WTC11 (cell line): Measurements from ENCODE around the gene ARMC9. TPM values are rescaled to one million over a fixed set of nuclear protein-coding genes. Genes with fewer than 3 reads are reported as not detected.

Experiments
- ATAC-seq: fragments of 200-7000 bp; cut with Tn5 transposase; 2 replicates; pipeline ENCODE4 v1.10.0; 2021; ENCODE audit warnings: mild to moderate bottlenecking, moderate library complexity
- CTCF ChIA-PET: fragments of 300-600 bp; sonication (Branson Sonifier 250); formaldehyde crosslinking; loops from one replicate; lab custom pipeline; 2021; ENCODE audit warnings: antibody characterized with exemption; lab: Charles Lee
- POLR2A ChIA-PET: fragments of 350-600 bp; sonication (Branson Sonifier 250); formaldehyde crosslinking; loops from one replicate; lab custom pipeline; 2021; ENCODE audit warnings: antibody characterized with exemption; lab: Charles Lee
- DNase-seq: peaks from one replicate; pipeline ENCODE4 v3.0.0; 2021; ENCODE audit warnings: low spot score
- H3K27ac Mint-ChIP-seq: 2 replicates; pipeline ENCODE4 v1.8.0; 2021; ENCODE audit warnings: mixed read lengths
- H3K27me3 Mint-ChIP-seq: 2 replicates; pipeline ENCODE4 v1.8.0; 2021; ENCODE audit warnings: low read depth, mild to moderate bottlenecking, moderate library complexity, mixed read lengths
- H3K36me3 Mint-ChIP-seq: 2 replicates; pipeline ENCODE4 v1.8.0; 2021; ENCODE audit warnings: mixed read lengths
- H3K4me1 Mint-ChIP-seq: 2 replicates; pipeline ENCODE4 v1.8.0; 2022; ENCODE audit warnings: mixed read lengths
- H3K4me3 Mint-ChIP-seq: 2 replicates; pipeline ENCODE4 v1.8.0; 2021; ENCODE audit warnings: mild to moderate bottlenecking, moderate library complexity, mixed read lengths
- H3K9me3 Mint-ChIP-seq: 2 replicates; pipeline ENCODE4 v1.8.0; 2021; ENCODE audit warnings: mixed read lengths
- ATF2 ChIP-seq: sonication (generic); formaldehyde crosslinking; IDR thresholded peaks from 2 replicates; pipeline ENCODE4 v1.8.1; 2022; ENCODE audit warnings: low read depth, missing genetic modification reagents, borderline replicate concordance
- ESRRA ChIP-seq: sonication (generic); formaldehyde crosslinking; IDR thresholded peaks from 2 replicates; pipeline ENCODE4 v1.8.1; 2022; ENCODE audit warnings: mild to moderate bottlenecking, missing genetic modification reagents, borderline replicate concordance
- FOXJ3 ChIP-seq: sonication (generic); formaldehyde crosslinking; IDR thresholded peaks from 2 replicates; pipeline ENCODE4 v1.9.0; 2021; ENCODE audit warnings: missing genetic modification reagents, mild to moderate bottlenecking, borderline replicate concordance
- FOXP1 ChIP-seq: sonication (generic); formaldehyde crosslinking; IDR thresholded peaks from 2 replicates; pipeline ENCODE4 v1.8.0; 2022; ENCODE audit warnings: missing genetic modification reagents, mild to moderate bottlenecking, moderate library complexity, borderline replicate concordance
- HMGXB4 ChIP-seq: sonication (generic); formaldehyde crosslinking; IDR thresholded peaks from 2 replicates; pipeline ENCODE4 v1.8.1; 2023; ENCODE audit warnings: mild to moderate bottlenecking, moderate library complexity, missing genetic modification reagents
- IRF1 ChIP-seq: sonication (generic); formaldehyde crosslinking; IDR thresholded peaks from 2 replicates; pipeline ENCODE4 v1.8.0; 2023; ENCODE audit warnings: missing genetic modification reagents
- IRF2 ChIP-seq: sonication (generic); formaldehyde crosslinking; IDR thresholded peaks from 2 replicates; pipeline ENCODE4 v1.8.0; 2022; ENCODE audit warnings: low read depth, missing genetic modification reagents, borderline replicate concordance
- NFE2L1 ChIP-seq: sonication (generic); formaldehyde crosslinking; IDR thresholded peaks from 2 replicates; pipeline ENCODE4 v1.8.1; 2023; ENCODE audit warnings: missing genetic modification reagents
- NR2C2 ChIP-seq: sonication (generic); formaldehyde crosslinking; IDR thresholded peaks from 2 replicates; pipeline ENCODE4 v1.8.0; 2022; ENCODE audit warnings: mild to moderate bottlenecking, missing genetic modification reagents
- OVOL2 ChIP-seq: fragments of 250-450 bp; sonication (Bioruptor Pico); IDR thresholded peaks from 2 replicates; pipeline ENCODE4 v1.9.0; 2021; ENCODE audit warnings: mild to moderate bottlenecking, borderline replicate concordance
- TEAD4 ChIP-seq: sonication (generic); formaldehyde crosslinking; IDR thresholded peaks from 2 replicates; pipeline ENCODE4 v1.8.0; 2022; ENCODE audit warnings: mild to moderate bottlenecking, missing genetic modification reagents
- USF2 ChIP-seq: sonication (generic); formaldehyde crosslinking; IDR thresholded peaks from 2 replicates; pipeline ENCODE4 v1.8.1; 2023; ENCODE audit warnings: mild to moderate bottlenecking, missing genetic modification reagents, moderate library complexity
- ZMAT4 ChIP-seq: fragments of 250-450 bp; sonication (Bioruptor Pico); IDR thresholded peaks from 2 replicates; pipeline ENCODE4 v1.9.0; 2021; ENCODE audit warnings: mild to moderate bottlenecking
- ZNF232 ChIP-seq: sonication (generic); formaldehyde crosslinking; IDR thresholded peaks from 2 replicates; pipeline ENCODE4 v1.8.0; 2022; ENCODE audit warnings: mild to moderate bottlenecking, missing genetic modification reagents
- ZNF263 ChIP-seq: sonication (generic); formaldehyde crosslinking; IDR thresholded peaks from 2 replicates; pipeline ENCODE4 v1.8.1; 2022; ENCODE audit warnings: low read depth, mild to moderate bottlenecking, moderate library complexity, missing genetic modification reagents
- ZNF281 ChIP-seq: sonication (generic); formaldehyde crosslinking; IDR thresholded peaks from 2 replicates; pipeline ENCODE4 v1.8.0; 2023; ENCODE audit warnings: mild to moderate bottlenecking, missing genetic modification reagents
- ZNF396 ChIP-seq: fragments of 250-450 bp; sonication (Bioruptor Pico); IDR thresholded peaks from 2 replicates; pipeline ENCODE4 v1.8.0; 2021; ENCODE audit warnings: mild to moderate bottlenecking, moderate library complexity, borderline replicate concordance
- total RNA-seq: library from RNA; stranded (reverse); gene quantifications from 3 replicates; pipeline ENCODE4 v1.2.3, GENCODE V29; 2021
- TF ChIP-seq, protein P1 (sequence below): fragments of 250-450 bp; sonication (Bioruptor Pico); IDR thresholded peaks from 2 replicates; pipeline ENCODE4 v2.1.2; 2022; ENCODE audit warnings: mild to moderate bottlenecking, moderate library complexity
- TF ChIP-seq, protein P2 (sequence below): sonication (generic); formaldehyde crosslinking; IDR thresholded peaks from 2 replicates; pipeline ENCODE4 v1.8.0; 2022; ENCODE audit warnings: mild to moderate bottlenecking, missing genetic modification reagents

ARMC9 gene
- total RNA-seq, 1 experiment from 2014 or later = 34.9 TPM

GRCh38 chr2:231161252-231161839 lies 37.1 kb upstream of the ARMC9 start (continued):
- TF ChIP-seq ZNF281 = no peak
- no peak for TF ChIP-seq USF2 (CRISPR knock-in tag)
- no peak for TF ChIP-seq IRF1 (CRISPR knock-in tag)
- TF ChIP-seq IRF2 (CRISPR knock-in tag) = no peak
- no peak for TF ChIP-seq HMGXB4 (CRISPR knock-in tag)
- TF ChIP-seq, protein P1, sequence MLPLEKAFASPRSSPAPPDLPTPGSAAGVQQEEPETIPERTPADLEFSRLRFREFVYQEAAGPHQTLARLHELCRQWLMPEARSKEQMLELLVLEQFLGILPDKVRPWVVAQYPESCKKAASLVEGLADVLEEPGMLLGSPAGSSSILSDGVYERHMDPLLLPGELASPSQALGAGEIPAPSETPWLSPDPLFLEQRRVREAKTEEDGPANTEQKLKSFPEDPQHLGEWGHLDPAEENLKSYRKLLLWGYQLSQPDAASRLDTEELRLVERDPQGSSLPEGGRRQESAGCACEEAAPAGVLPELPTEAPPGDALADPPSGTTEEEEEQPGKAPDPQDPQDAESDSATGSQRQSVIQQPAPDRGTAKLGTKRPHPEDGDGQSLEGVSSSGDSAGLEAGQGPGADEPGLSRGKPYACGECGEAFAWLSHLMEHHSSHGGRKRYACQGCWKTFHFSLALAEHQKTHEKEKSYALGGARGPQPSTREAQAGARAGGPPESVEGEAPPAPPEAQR (CRISPR knock-in tag) = no peak
- TF ChIP-seq TEAD4 (CRISPR knock-in tag) = no peak
- no peak for TF ChIP-seq FOXJ3
- no peak for TF ChIP-seq OVOL2 (CRISPR knock-in tag)
- TF ChIP-seq, all 79 proteins: peak for 0

DNA sequence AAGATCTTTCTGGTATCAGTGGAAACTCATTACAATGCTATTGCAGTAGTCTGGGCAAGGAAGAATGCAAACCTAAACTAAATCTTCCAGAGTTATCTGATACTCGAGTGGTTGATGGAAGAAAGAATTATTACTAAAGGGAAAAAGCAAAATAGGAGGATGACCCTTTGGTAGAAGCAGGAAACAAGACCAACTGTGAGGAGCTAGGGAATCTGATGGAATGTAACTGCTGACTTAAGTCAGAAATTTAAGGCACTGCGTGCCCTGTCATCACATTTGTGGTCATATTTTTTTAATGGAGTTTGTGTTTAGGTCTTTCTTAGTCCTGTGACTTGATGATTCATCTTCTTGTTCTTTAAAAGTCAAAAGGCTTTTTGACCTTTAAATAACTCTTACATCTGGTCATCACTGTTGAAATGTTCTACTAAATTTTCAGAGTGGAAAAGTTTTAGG lies 36.5 kb upstream of the ARMC9 start:
- TF ChIP-seq ZNF232 (no peak), ATF2 (CRISPR knock-in tag) (no peak), ZNF263 (no peak), HMGXB4 (CRISPR knock-in tag) (no peak), NR2C2 (no peak), ZMAT4 (no peak), ZNF396 (CRISPR knock-in tag) (no peak), ESRRA (no peak), NFE2L1 (CRISPR knock-in tag) (no peak), FOXP1 (CRISPR knock-in tag) (no peak)
- TF ChIP-seq, protein P2, sequence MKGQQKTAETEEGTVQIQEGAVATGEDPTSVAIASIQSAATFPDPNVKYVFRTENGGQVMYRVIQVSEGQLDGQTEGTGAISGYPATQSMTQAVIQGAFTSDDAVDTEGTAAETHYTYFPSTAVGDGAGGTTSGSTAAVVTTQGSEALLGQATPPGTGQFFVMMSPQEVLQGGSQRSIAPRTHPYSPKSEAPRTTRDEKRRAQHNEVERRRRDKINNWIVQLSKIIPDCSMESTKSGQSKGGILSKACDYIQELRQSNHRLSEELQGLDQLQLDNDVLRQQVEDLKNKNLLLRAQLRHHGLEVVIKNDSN = no peak
- H3K9me3 Mint-ChIP-seq = no peaks in the 10 kb centered on the region
- ChIA-PET POLR2A (no interaction called here), CTCF (no interaction called here)
- peak overlapping the region; percentile 91 for H3K27ac Mint-ChIP-seq
- peaks cover 33% of the 10 kb centered on the region for H3K36me3 Mint-ChIP-seq
- H3K4me3 Mint-ChIP-seq = no peak overlapping the region
- H3K27me3 Mint-ChIP-seq = no peaks in the 10 kb centered on the region
- H3K4me1 Mint-ChIP-seq = peaks cover 24% of the 10 kb centered on the region
- ATAC-seq (no peak), DNase-seq (no peak)
